C4-2B (cell line): ENCODE measurements around the gene POR.

Source experiments
- H3K27ac ChIP-seq: fragments of 450-650 bp; 2 replicates; pipeline ENCODE4 v1.5.1; 2017
- CTCF ChIP-seq: fragments of 450-650 bp; conservative IDR thresholded peaks from 2 replicates; pipeline ENCODE4 v1.5.1; 2017; ENCODE audit warnings: mild to moderate bottlenecking
- ZFX ChIP-seq: fragments of 450-650 bp; IDR thresholded peaks from 2 replicates; pipeline ENCODE4 v1.6.1; 2017

POR gene

GRCh38 chr7:75979759-75980429 is 64.9 kb downstream of the POR start:
- no peak for TF ChIP-seq ZFX
- TF ChIP-seq CTCF: no peak
- no peak overlapping the region for H3K27ac ChIP-seq

- H3K27ac ChIP-seq: no peak overlapping the region
- TF ChIP-seq CTCF: no peak
- no peak for TF ChIP-seq ZFX
Observed at GRCh38 chr7:75980430-75981202, 65.7 kb downstream of the POR start.

- no peak overlapping the region for H3K27ac ChIP-seq
- TF ChIP-seq ZFX: no peak
- no peak for TF ChIP-seq CTCF
Observed at GRCh38 chr7:75981203-75981452, 66.2 kb downstream of the POR start.

- H3K27ac ChIP-seq: no peak overlapping the region
- TF ChIP-seq CTCF (no peak), ZFX (no peak)
Observed at GRCh38 chr7:75981453-75982305, 66.7 kb downstream of the POR start.

- no peak overlapping the region for H3K27ac ChIP-seq
- TF ChIP-seq ZFX: no peak
- no peak for TF ChIP-seq CTCF
Observed at GRCh38 chr7:75982306-75983064, 67.5 kb downstream of the POR start.

GRCh38 chr7:75983471-75984129 is 68.6 kb downstream of the POR start:
- no peak for TF ChIP-seq CTCF
- no peak for TF ChIP-seq ZFX
- no peak overlapping the region for H3K27ac ChIP-seq
